Hepatocyte (in vitro differentiated cells): ENCODE measurements around the gene FBN3.

ENCODE experiments used
- CTCF ChIP-seq: fragments of 200-600 bp; sonication (generic); IDR thresholded peaks from 2 replicates; pipeline ENCODE4 v1.5.1; 2016; ENCODE audit warnings: antibody characterized with exemption, mild to moderate bottlenecking; ENCODE audit not compliant: poor library complexity
- EZH2 ChIP-seq: fragments of 200-600 bp; sonication (generic); IDR thresholded peaks from 2 replicates; pipeline ENCODE4 v1.6.1; 2016; ENCODE audit warnings: antibody characterized with exemption, mild to moderate bottlenecking, borderline replicate concordance
- EZH2phosphoT487 ChIP-seq: fragments of 200-600 bp; sonication (generic); IDR thresholded peaks from one replicate; pipeline ENCODE4 v1.6.1; 2018; ENCODE audit warnings: antibody characterized with exemption, mild to moderate bottlenecking, low read depth, moderate library complexity; ENCODE audit not compliant: unreplicated experiment, severe bottlenecking

GRCh38 chr19:8083141-8083540, 66.3 kb downstream of the FBN3 start:
- TF ChIP-seq CTCF (no peak), EZH2phosphoT487 (no peak), EZH2 (no peak)
